WTC11 (cell line): ENCODE data around the gene ZNF324. TPM values are rescaled to one million over a fixed set of nuclear protein-coding genes. Genes with fewer than 3 reads are reported as not detected.

Experiments
- ATAC-seq: fragments of 200-7000 bp; cut with Tn5 transposase; 2 replicates; pipeline ENCODE4 v1.10.0; 2021; ENCODE audit warnings: mild to moderate bottlenecking, moderate library complexity
- CTCF ChIA-PET: fragments of 300-600 bp; sonication (Branson Sonifier 250); formaldehyde crosslinking; loops from one replicate; lab custom pipeline; 2021; ENCODE audit warnings: antibody characterized with exemption; lab: Charles Lee
- POLR2A ChIA-PET: fragments of 350-600 bp; sonication (Branson Sonifier 250); formaldehyde crosslinking; loops from one replicate; lab custom pipeline; 2021; ENCODE audit warnings: antibody characterized with exemption; lab: Charles Lee
- DNase-seq: peaks from one replicate; pipeline ENCODE4 v3.0.0; 2021; ENCODE audit warnings: low spot score
- H3K27ac Mint-ChIP-seq: 2 replicates; pipeline ENCODE4 v1.8.0; 2021; ENCODE audit warnings: mixed read lengths
- H3K27me3 Mint-ChIP-seq: 2 replicates; pipeline ENCODE4 v1.8.0; 2021; ENCODE audit warnings: low read depth, mild to moderate bottlenecking, moderate library complexity, mixed read lengths
- H3K36me3 Mint-ChIP-seq: 2 replicates; pipeline ENCODE4 v1.8.0; 2021; ENCODE audit warnings: mixed read lengths
- H3K4me1 Mint-ChIP-seq: 2 replicates; pipeline ENCODE4 v1.8.0; 2022; ENCODE audit warnings: mixed read lengths
- H3K4me3 Mint-ChIP-seq: 2 replicates; pipeline ENCODE4 v1.8.0; 2021; ENCODE audit warnings: mild to moderate bottlenecking, moderate library complexity, mixed read lengths
- H3K9me3 Mint-ChIP-seq: 2 replicates; pipeline ENCODE4 v1.8.0; 2021; ENCODE audit warnings: mixed read lengths
- CREM ChIP-seq: sonication (generic); formaldehyde crosslinking; IDR thresholded peaks from 2 replicates; pipeline ENCODE4 v1.8.1; 2022; ENCODE audit warnings: mild to moderate bottlenecking, missing genetic modification reagents, moderate library complexity
- FOXJ3 ChIP-seq: sonication (generic); formaldehyde crosslinking; IDR thresholded peaks from 2 replicates; pipeline ENCODE4 v1.9.0; 2021; ENCODE audit warnings: missing genetic modification reagents, mild to moderate bottlenecking, borderline replicate concordance
- ZNF138 ChIP-seq: sonication (generic); formaldehyde crosslinking; conservative IDR thresholded peaks from 2 replicates; pipeline ENCODE4 v1.8.1; 2022; ENCODE audit warnings: mild to moderate bottlenecking, moderate library complexity, missing genetic modification reagents
- ZNF219 ChIP-seq: sonication (generic); formaldehyde crosslinking; IDR thresholded peaks from 2 replicates; pipeline ENCODE4 v1.8.0; 2023; ENCODE audit warnings: missing genetic modification reagents, mild to moderate bottlenecking, borderline replicate concordance
- ZNF263 ChIP-seq: sonication (generic); formaldehyde crosslinking; IDR thresholded peaks from 2 replicates; pipeline ENCODE4 v1.8.1; 2022; ENCODE audit warnings: low read depth, mild to moderate bottlenecking, moderate library complexity, missing genetic modification reagents
- total RNA-seq: library from RNA; stranded (reverse); gene quantifications from 3 replicates; pipeline ENCODE4 v1.2.3, GENCODE V29; 2021
- TF ChIP-seq, protein P1 (sequence below): sonication (generic); formaldehyde crosslinking; IDR thresholded peaks from 2 replicates; pipeline ENCODE4 v1.8.1; 2022; ENCODE audit warnings: mild to moderate bottlenecking, missing genetic modification reagents, moderate library complexity, borderline replicate concordance
- TF ChIP-seq, protein P2 (sequence below): fragments of 250-450 bp; sonication (Bioruptor Pico); IDR thresholded peaks from 2 replicates; pipeline ENCODE4 v1.9.0; 2021; ENCODE audit warnings: mild to moderate bottlenecking, borderline replicate concordance
- TF ChIP-seq, protein P3 (sequence below): sonication (generic); formaldehyde crosslinking; IDR thresholded peaks from 2 replicates; pipeline ENCODE4 v1.8.1; 2023; ENCODE audit warnings: mild to moderate bottlenecking, missing genetic modification reagents, moderate library complexity
- TF ChIP-seq, protein P4 (sequence below): sonication (generic); formaldehyde crosslinking; IDR thresholded peaks from 2 replicates; pipeline ENCODE4 v1.8.1; 2023; ENCODE audit warnings: mild to moderate bottlenecking, missing genetic modification reagents, borderline replicate concordance
- TF ChIP-seq, protein P5 (sequence below): fragments of 200-600 bp; IDR thresholded peaks from 2 replicates; pipeline ENCODE4 v1.8.0; 2022; ENCODE audit warnings: antibody characterized with exemption
- TF ChIP-seq, protein P6 (sequence below): fragments of 250-450 bp; sonication (Bioruptor Pico); conservative IDR thresholded peaks from 2 replicates; pipeline ENCODE4 v1.9.0; 2021; ENCODE audit warnings: mild to moderate bottlenecking
- TF ChIP-seq, protein P7 (sequence below): fragments of 250-450 bp; sonication (Bioruptor Pico); IDR thresholded peaks from 2 replicates; pipeline ENCODE4 v1.8.0; 2021; ENCODE audit warnings: mild to moderate bottlenecking
- TF ChIP-seq, protein P8 (sequence below): sonication (generic); formaldehyde crosslinking; IDR thresholded peaks from 2 replicates; pipeline ENCODE4 v1.8.1; 2023; ENCODE audit warnings: mild to moderate bottlenecking, moderate library complexity, missing genetic modification reagents

ZNF324 gene
- total RNA-seq, 1 experiment from 2014 or later: 5.9 TPM

DNA sequence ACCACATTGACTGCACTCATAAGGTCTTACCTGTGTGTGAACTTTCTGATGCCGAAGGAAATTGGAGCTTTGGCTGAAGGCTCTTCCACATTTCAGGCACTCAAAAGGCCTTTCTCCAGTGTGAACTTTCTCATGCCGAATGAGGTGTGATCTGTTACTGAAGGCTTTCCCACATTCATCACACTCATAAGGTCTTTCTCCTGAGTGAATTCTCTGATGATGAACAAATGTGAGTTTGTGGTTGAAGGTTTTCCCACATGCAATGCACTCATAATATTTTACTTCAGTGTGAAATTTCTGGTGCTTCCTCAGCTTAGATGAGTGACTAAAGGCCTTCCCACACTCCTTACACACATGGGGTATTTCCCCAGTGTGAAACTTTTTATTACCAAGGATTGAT lies 32.7 kb upstream of the ZNF324 start:
- no peak for ATAC-seq
- no peak for DNase-seq
- peaks cover 67% of the 10 kb centered on the region for H3K27me3 Mint-ChIP-seq
- no peak overlapping the region for H3K27ac Mint-ChIP-seq
- H3K36me3 Mint-ChIP-seq: peaks cover 89% of the 10 kb centered on the region
- H3K4me1 Mint-ChIP-seq: no peaks in the 10 kb centered on the region; the same call in 1 of the 2 replicates
- no peak overlapping the region for H3K4me3 Mint-ChIP-seq
- CTCF ChIA-PET: no interaction called here
- POLR2A ChIA-PET: no interaction called here
- H3K9me3 Mint-ChIP-seq: peaks cover 90% of the 10 kb centered on the region
- TF ChIP-seq, protein P1, sequence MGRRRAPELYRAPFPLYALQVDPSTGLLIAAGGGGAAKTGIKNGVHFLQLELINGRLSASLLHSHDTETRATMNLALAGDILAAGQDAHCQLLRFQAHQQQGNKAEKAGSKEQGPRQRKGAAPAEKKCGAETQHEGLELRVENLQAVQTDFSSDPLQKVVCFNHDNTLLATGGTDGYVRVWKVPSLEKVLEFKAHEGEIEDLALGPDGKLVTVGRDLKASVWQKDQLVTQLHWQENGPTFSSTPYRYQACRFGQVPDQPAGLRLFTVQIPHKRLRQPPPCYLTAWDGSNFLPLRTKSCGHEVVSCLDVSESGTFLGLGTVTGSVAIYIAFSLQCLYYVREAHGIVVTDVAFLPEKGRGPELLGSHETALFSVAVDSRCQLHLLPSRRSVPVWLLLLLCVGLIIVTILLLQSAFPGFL (CRISPR knock-in tag): no peak
- TF ChIP-seq, protein P2, sequence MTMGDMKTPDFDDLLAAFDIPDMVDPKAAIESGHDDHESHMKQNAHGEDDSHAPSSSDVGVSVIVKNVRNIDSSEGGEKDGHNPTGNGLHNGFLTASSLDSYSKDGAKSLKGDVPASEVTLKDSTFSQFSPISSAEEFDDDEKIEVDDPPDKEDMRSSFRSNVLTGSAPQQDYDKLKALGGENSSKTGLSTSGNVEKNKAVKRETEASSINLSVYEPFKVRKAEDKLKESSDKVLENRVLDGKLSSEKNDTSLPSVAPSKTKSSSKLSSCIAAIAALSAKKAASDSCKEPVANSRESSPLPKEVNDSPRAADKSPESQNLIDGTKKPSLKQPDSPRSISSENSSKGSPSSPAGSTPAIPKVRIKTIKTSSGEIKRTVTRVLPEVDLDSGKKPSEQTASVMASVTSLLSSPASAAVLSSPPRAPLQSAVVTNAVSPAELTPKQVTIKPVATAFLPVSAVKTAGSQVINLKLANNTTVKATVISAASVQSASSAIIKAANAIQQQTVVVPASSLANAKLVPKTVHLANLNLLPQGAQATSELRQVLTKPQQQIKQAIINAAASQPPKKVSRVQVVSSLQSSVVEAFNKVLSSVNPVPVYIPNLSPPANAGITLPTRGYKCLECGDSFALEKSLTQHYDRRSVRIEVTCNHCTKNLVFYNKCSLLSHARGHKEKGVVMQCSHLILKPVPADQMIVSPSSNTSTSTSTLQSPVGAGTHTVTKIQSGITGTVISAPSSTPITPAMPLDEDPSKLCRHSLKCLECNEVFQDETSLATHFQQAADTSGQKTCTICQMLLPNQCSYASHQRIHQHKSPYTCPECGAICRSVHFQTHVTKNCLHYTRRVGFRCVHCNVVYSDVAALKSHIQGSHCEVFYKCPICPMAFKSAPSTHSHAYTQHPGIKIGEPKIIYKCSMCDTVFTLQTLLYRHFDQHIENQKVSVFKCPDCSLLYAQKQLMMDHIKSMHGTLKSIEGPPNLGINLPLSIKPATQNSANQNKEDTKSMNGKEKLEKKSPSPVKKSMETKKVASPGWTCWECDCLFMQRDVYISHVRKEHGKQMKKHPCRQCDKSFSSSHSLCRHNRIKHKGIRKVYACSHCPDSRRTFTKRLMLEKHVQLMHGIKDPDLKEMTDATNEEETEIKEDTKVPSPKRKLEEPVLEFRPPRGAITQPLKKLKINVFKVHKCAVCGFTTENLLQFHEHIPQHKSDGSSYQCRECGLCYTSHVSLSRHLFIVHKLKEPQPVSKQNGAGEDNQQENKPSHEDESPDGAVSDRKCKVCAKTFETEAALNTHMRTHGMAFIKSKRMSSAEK (CRISPR knock-in tag): no peak
- TF ChIP-seq, protein P3, sequence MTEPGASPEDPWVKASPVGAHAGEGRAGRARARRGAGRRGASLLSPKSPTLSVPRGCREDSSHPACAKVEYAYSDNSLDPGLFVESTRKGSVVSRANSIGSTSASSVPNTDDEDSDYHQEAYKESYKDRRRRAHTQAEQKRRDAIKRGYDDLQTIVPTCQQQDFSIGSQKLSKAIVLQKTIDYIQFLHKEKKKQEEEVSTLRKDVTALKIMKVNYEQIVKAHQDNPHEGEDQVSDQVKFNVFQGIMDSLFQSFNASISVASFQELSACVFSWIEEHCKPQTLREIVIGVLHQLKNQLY (CRISPR knock-in tag): no peak
- TF ChIP-seq CREM: no peak
- TF ChIP-seq FOXJ3 (CRISPR knock-in tag): no peak
- no peak for TF ChIP-seq ZNF263
- TF ChIP-seq, protein P4, sequence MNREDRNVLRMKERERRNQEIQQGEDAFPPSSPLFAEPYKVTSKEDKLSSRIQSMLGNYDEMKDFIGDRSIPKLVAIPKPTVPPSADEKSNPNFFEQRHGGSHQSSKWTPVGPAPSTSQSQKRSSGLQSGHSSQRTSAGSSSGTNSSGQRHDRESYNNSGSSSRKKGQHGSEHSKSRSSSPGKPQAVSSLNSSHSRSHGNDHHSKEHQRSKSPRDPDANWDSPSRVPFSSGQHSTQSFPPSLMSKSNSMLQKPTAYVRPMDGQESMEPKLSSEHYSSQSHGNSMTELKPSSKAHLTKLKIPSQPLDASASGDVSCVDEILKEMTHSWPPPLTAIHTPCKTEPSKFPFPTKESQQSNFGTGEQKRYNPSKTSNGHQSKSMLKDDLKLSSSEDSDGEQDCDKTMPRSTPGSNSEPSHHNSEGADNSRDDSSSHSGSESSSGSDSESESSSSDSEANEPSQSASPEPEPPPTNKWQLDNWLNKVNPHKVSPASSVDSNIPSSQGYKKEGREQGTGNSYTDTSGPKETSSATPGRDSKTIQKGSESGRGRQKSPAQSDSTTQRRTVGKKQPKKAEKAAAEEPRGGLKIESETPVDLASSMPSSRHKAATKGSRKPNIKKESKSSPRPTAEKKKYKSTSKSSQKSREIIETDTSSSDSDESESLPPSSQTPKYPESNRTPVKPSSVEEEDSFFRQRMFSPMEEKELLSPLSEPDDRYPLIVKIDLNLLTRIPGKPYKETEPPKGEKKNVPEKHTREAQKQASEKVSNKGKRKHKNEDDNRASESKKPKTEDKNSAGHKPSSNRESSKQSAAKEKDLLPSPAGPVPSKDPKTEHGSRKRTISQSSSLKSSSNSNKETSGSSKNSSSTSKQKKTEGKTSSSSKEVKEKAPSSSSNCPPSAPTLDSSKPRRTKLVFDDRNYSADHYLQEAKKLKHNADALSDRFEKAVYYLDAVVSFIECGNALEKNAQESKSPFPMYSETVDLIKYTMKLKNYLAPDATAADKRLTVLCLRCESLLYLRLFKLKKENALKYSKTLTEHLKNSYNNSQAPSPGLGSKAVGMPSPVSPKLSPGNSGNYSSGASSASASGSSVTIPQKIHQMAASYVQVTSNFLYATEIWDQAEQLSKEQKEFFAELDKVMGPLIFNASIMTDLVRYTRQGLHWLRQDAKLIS (CRISPR knock-in tag): no peak
- TF ChIP-seq, protein P5, sequence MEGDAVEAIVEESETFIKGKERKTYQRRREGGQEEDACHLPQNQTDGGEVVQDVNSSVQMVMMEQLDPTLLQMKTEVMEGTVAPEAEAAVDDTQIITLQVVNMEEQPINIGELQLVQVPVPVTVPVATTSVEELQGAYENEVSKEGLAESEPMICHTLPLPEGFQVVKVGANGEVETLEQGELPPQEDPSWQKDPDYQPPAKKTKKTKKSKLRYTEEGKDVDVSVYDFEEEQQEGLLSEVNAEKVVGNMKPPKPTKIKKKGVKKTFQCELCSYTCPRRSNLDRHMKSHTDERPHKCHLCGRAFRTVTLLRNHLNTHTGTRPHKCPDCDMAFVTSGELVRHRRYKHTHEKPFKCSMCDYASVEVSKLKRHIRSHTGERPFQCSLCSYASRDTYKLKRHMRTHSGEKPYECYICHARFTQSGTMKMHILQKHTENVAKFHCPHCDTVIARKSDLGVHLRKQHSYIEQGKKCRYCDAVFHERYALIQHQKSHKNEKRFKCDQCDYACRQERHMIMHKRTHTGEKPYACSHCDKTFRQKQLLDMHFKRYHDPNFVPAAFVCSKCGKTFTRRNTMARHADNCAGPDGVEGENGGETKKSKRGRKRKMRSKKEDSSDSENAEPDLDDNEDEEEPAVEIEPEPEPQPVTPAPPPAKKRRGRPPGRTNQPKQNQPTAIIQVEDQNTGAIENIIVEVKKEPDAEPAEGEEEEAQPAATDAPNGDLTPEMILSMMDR: no peak
- TF ChIP-seq, protein P6, sequence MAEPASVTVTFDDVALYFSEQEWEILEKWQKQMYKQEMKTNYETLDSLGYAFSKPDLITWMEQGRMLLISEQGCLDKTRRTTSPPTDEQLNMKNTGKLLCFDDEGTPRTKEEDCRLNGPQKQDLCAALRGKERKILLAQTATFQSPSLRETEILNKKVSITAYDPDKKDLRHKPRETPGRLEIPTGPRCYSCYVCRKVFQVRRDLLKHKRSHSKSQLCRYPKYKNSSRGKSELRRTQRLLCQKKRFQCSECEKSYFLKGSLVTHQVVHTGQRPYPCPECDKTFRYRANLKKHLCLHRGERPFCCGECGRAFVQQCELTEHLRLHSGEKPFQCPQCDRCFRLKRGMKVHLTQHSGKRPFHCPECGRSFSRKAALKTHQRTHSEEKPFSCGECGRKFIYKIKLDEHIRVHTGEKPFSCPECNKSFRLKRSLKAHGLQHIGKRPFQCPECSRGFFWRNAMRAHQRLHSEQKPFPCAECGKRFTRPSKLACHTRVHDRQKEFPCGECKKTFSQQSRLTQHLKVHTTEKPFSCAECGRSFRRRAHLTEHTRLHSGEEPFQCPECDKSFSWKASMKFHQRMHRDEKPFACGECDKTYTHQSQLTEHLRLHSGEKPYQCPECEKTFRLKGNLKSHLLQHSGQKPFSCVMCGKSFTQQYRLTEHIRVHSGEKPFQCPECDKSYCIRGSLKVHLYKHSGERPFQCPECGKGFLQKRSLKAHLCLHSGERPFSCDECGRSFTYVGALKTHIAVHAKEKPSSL (CRISPR knock-in tag): no peak
- TF ChIP-seq ZNF138 (CRISPR knock-in tag): no peak
- TF ChIP-seq, protein P7, sequence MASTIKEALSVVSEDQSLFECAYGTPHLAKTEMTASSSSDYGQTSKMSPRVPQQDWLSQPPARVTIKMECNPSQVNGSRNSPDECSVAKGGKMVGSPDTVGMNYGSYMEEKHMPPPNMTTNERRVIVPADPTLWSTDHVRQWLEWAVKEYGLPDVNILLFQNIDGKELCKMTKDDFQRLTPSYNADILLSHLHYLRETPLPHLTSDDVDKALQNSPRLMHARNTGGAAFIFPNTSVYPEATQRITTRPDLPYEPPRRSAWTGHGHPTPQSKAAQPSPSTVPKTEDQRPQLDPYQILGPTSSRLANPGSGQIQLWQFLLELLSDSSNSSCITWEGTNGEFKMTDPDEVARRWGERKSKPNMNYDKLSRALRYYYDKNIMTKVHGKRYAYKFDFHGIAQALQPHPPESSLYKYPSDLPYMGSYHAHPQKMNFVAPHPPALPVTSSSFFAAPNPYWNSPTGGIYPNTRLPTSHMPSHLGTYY: no peak
- no peak for TF ChIP-seq ZNF219
- TF ChIP-seq, protein P8, sequence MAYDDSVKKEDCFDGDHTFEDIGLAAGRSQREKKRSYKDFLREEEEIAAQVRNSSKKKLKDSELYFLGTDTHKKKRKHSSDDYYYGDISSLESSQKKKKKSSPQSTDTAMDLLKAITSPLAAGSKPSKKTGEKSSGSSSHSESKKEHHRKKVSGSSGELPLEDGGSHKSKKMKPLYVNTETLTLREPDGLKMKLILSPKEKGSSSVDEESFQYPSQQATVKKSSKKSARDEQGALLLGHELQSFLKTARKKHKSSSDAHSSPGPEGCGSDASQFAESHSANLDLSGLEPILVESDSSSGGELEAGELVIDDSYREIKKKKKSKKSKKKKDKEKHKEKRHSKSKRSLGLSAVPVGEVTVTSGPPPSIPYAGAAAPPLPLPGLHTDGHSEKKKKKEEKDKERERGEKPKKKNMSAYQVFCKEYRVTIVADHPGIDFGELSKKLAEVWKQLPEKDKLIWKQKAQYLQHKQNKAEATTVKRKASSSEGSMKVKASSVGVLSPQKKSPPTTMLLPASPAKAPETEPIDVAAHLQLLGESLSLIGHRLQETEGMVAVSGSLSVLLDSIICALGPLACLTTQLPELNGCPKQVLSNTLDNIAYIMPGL (CRISPR knock-in tag): no peak
